ENCODE measurements around the gene LAMTOR5.
"Not testable (repeated sequence)": the region's sequence is repeated elsewhere in the genome, so short reads cannot be mapped to it uniquely, and the experiment has no call there.

Gene LAMTOR5

GRCh38 chr1:110428946-110429345 lies 21.5 kb upstream of the LAMTOR5 start:
- H3K4me3 ChIP-seq (ENCODE audit: low read depth, low read length): no peak overlapping the region

- H3K4me3 ChIP-seq (ENCODE audit: low read depth, low read length): no peak overlapping the region
Observed at GRCh38 chr1:110426854-110427253, 19.4 kb upstream of the LAMTOR5 start.

- H3K4me3 ChIP-seq (ENCODE audit: low read depth, low read length): no peak overlapping the region
Observed at GRCh38 chr1:110425612-110426152, 18.2 kb upstream of the LAMTOR5 start.

- no peak overlapping the region for H3K4me3 ChIP-seq (ENCODE audit: low read depth, low read length)
Observed at GRCh38 chr1:110424699-110425611, 17.5 kb upstream of the LAMTOR5 start.

- H3K4me3 ChIP-seq (ENCODE audit: low read depth, low read length): no peak overlapping the region
Observed at GRCh38 chr1:110420874-110421793, 13.6 kb upstream of the LAMTOR5 start.

- no peak overlapping the region for H3K4me3 ChIP-seq (ENCODE audit: low read depth, low read length)
Observed at GRCh38 chr1:110420023-110420662, 12.6 kb upstream of the LAMTOR5 start.

GRCh38 chr1:110418729-110419128 lies 11.2 kb upstream of the LAMTOR5 start:
- H3K4me3 ChIP-seq (ENCODE audit: low read depth, low read length): no peak overlapping the region

- H3K4me3 ChIP-seq (ENCODE audit: low read depth, low read length): not testable (repeated sequence)
Observed at GRCh38 chr1:110413045-110413444, 5.6 kb upstream of the LAMTOR5 start.

- H3K4me3 ChIP-seq (ENCODE audit: low read depth, low read length): no peak overlapping the region
Observed at GRCh38 chr1:110412576-110412975, 5.1 kb upstream of the LAMTOR5 start.

- H3K4me3 ChIP-seq (ENCODE audit: low read depth, low read length): no peak overlapping the region
Observed at GRCh38 chr1:110411173-110411735, 3.8 kb upstream of the LAMTOR5 start.

- no peak overlapping the region for H3K4me3 ChIP-seq (ENCODE audit: low read depth, low read length)
Observed at GRCh38 chr1:110409316-110409715, 1.8 kb upstream of the LAMTOR5 start.

GRCh38 chr1:110408488-110408887 lies 994 bp upstream of the LAMTOR5 start:
- no peak overlapping the region for H3K4me3 ChIP-seq (ENCODE audit: low read depth, low read length)

GRCh38 chr1:110406407-110406806 lies 1.1 kb downstream of the LAMTOR5 start:
- H3K4me3 ChIP-seq (ENCODE audit: low read depth, low read length): peak overlapping the region; percentile 66

- no peak overlapping the region for H3K4me3 ChIP-seq (ENCODE audit: low read depth, low read length)
Observed at GRCh38 chr1:110404401-110404800, 3.1 kb downstream of the LAMTOR5 start.

- no peak overlapping the region for H3K4me3 ChIP-seq (ENCODE audit: low read depth, low read length)
Observed at GRCh38 chr1:110403805-110404204, 3.7 kb downstream of the LAMTOR5 start.

- not testable (repeated sequence) for H3K4me3 ChIP-seq (ENCODE audit: low read depth, low read length)
Observed at GRCh38 chr1:110396259-110396958, 11.1 kb downstream of the LAMTOR5 start.

GRCh38 chr1:110394493-110394820 lies 13.0 kb downstream of the LAMTOR5 start:
- no peak overlapping the region for H3K4me3 ChIP-seq (ENCODE audit: low read depth, low read length)

- H3K4me3 ChIP-seq (ENCODE audit: low read depth, low read length): no peak overlapping the region
Observed at GRCh38 chr1:110393691-110394492, 13.6 kb downstream of the LAMTOR5 start.

GRCh38 chr1:110393286-110393685 lies 14.2 kb downstream of the LAMTOR5 start:
- no peak overlapping the region for H3K4me3 ChIP-seq (ENCODE audit: low read depth, low read length)

Data from iPS-11a (cell line).